ENCODE data around the gene WDR7.

The WDR7 gene

GRCh38 chr18:56662502-56662901 lies 11.3 kb downstream of the WDR7 start:
- Histone ChIP-seq H3K79me2 (ENCODE audit: insufficient read depth, low read depth) (peaks cover 38% of the 10 kb centered on the region; the same call in 1 of the 2 replicates), H3K27me3 (ENCODE audit: insufficient read depth, low read depth) (no peaks in the 10 kb centered on the region), H3K4me2 (no peak overlapping the region), H3K4me3 (IDR thresholded peaks at IDR 0.05; ENCODE audit: insufficient read depth, low read depth, low read length) (no peak overlapping the region), H3K27ac (no peak overlapping the region), H3K4me1 (ENCODE audit: low read depth, poor library complexity, severe bottlenecking) (no peaks in the 10 kb centered on the region), H3K36me3 (ENCODE audit: insufficient read depth) (no peaks in the 10 kb centered on the region), H3K9ac (no peak overlapping the region), H4K20me1 (ENCODE audit: insufficient read depth) (no peaks in the 10 kb centered on the region), H2AFZ (ENCODE audit: low read depth) (no peak overlapping the region)
- TF ChIP-seq CTCF (conservative IDR thresholded peaks at IDR 0.05; ENCODE audit: low read depth, low read length), result no peak

- no peak for TF ChIP-seq CTCF (conservative IDR thresholded peaks at IDR 0.05; ENCODE audit: low read depth, low read length)
- Histone ChIP-seq H3K79me2 (ENCODE audit: insufficient read depth, low read depth) (peaks cover 34% of the 10 kb centered on the region; the same call in 1 of the 2 replicates), H3K4me3 (IDR thresholded peaks at IDR 0.05; ENCODE audit: insufficient read depth, low read depth, low read length) (no peak overlapping the region), H3K27me3 (ENCODE audit: insufficient read depth, low read depth) (no peaks in the 10 kb centered on the region), H3K4me1 (ENCODE audit: low read depth, poor library complexity, severe bottlenecking) (no peaks in the 10 kb centered on the region), H4K20me1 (ENCODE audit: insufficient read depth) (no peaks in the 10 kb centered on the region), H3K27ac (no peak overlapping the region), H2AFZ (ENCODE audit: low read depth) (no peak overlapping the region), H3K9ac (no peak overlapping the region), H3K4me2 (no peak overlapping the region), H3K36me3 (ENCODE audit: insufficient read depth) (no peaks in the 10 kb centered on the region)
Measured at GRCh38 chr18:56662902-56663301, 11.7 kb downstream of the WDR7 start.

- Histone ChIP-seq H3K27ac (no peak overlapping the region), H4K20me1 (ENCODE audit: insufficient read depth) (no peaks in the 10 kb centered on the region), H3K27me3 (ENCODE audit: insufficient read depth, low read depth) (no peaks in the 10 kb centered on the region), H3K4me3 (IDR thresholded peaks at IDR 0.05; ENCODE audit: insufficient read depth, low read depth, low read length) (no peak overlapping the region), H3K36me3 (ENCODE audit: insufficient read depth) (no peaks in the 10 kb centered on the region), H3K9ac (no peak overlapping the region), H3K4me1 (ENCODE audit: low read depth, poor library complexity, severe bottlenecking) (peaks cover 10% of the 10 kb centered on the region), H3K4me2 (no peak overlapping the region), H3K79me2 (ENCODE audit: insufficient read depth, low read depth) (no peaks in the 10 kb centered on the region), H2AFZ (ENCODE audit: low read depth) (no peak overlapping the region)
- TF ChIP-seq CTCF (conservative IDR thresholded peaks at IDR 0.05; ENCODE audit: low read depth, low read length), result no peak
Measured at GRCh38 chr18:56672391-56672790, 21.2 kb downstream of the WDR7 start.

GRCh38 chr18:56672981-56673380 lies 21.8 kb downstream of the WDR7 start:
- Histone ChIP-seq H3K4me2 (no peak overlapping the region), H4K20me1 (ENCODE audit: insufficient read depth) (no peaks in the 10 kb centered on the region), H3K79me2 (ENCODE audit: insufficient read depth, low read depth) (no peaks in the 10 kb centered on the region), H3K9ac (no peak overlapping the region), H3K27ac (no peak overlapping the region), H3K4me3 (IDR thresholded peaks at IDR 0.05; ENCODE audit: insufficient read depth, low read depth, low read length) (no peak overlapping the region), H3K27me3 (ENCODE audit: insufficient read depth, low read depth) (no peaks in the 10 kb centered on the region), H2AFZ (ENCODE audit: low read depth) (no peak overlapping the region), H3K4me1 (ENCODE audit: low read depth, poor library complexity, severe bottlenecking) (peaks cover 10% of the 10 kb centered on the region), H3K36me3 (ENCODE audit: insufficient read depth) (no peaks in the 10 kb centered on the region)
- no peak for TF ChIP-seq CTCF (conservative IDR thresholded peaks at IDR 0.05; ENCODE audit: low read depth, low read length)
